ENCODE data around the gene XPNPEP3.

DNA sequence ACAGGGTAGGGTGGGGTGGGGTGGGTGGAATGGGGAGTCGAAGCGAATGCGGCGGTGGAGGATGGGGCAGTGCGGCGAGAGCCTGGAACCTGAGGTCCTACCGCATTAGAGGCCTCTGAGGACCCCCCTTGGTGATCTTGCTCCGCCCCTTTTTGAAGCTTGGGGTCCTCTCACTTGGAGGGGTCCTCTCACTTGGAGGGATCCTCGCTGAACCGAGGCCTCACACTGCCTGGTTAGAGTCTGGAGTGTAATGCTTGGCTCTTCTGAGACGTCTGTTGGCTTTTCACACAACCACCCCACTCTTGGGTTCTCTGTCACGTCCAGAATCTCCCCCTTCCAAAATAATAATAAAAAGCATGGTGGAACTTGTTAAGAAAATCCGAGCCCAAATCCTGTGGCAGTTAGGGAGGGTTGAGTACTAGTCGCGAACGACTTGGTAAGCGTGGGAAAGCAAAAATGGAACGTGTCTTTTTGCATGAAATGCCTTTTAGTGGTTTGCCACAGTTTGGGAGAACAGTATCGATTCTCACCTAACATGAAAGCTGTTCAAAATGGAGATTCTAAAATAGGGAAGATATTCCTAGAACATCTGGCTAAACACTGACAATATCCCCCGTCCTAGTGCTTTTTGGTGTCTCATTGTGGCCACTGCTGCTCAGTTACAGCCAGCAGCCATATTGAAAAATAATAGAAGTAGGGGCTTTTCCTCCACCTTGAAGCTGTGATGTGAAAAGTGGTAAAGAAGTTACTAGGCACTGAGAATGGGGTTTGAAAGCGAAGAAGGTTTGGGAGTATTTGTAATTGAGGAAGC, 95.1 kb downstream of the XPNPEP3 start:
- TF ChIP-seq, protein P1, sequence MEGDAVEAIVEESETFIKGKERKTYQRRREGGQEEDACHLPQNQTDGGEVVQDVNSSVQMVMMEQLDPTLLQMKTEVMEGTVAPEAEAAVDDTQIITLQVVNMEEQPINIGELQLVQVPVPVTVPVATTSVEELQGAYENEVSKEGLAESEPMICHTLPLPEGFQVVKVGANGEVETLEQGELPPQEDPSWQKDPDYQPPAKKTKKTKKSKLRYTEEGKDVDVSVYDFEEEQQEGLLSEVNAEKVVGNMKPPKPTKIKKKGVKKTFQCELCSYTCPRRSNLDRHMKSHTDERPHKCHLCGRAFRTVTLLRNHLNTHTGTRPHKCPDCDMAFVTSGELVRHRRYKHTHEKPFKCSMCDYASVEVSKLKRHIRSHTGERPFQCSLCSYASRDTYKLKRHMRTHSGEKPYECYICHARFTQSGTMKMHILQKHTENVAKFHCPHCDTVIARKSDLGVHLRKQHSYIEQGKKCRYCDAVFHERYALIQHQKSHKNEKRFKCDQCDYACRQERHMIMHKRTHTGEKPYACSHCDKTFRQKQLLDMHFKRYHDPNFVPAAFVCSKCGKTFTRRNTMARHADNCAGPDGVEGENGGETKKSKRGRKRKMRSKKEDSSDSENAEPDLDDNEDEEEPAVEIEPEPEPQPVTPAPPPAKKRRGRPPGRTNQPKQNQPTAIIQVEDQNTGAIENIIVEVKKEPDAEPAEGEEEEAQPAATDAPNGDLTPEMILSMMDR (conservative IDR thresholded peaks at IDR 0.05; ENCODE audit: low read depth, low read length): no peak
- TF ChIP-seq POLR2A (IDR thresholded peaks at IDR 0.05; ENCODE audit: low read depth, low read length): no peak
- no peak for TF ChIP-seq RFX5 (IDR thresholded peaks at IDR 0.05; ENCODE audit: low read depth, low read length)
- TF ChIP-seq CEBPB (IDR thresholded peaks at IDR 0.05; ENCODE audit: low read depth, low read length): no peak
- no peak for TF ChIP-seq ELK1 (IDR thresholded peaks at IDR 0.05; ENCODE audit: borderline replicate concordance, low read depth, low read length)
- no peak for TF ChIP-seq RCOR1 (IDR thresholded peaks at IDR 0.05; ENCODE audit: insufficient replicate concordance, low read length)
- TF ChIP-seq MAFK (IDR thresholded peaks at IDR 0.05; ENCODE audit: low read depth, low read length): no peak
- no peak for TF ChIP-seq MXI1 (IDR thresholded peaks at IDR 0.05; ENCODE audit: borderline replicate concordance, low read depth, low read length)
- no peak for TF ChIP-seq USF2 (IDR thresholded peaks at IDR 0.05; ENCODE audit: low read depth, low read length)
- no peak for TF ChIP-seq RAD21 (IDR thresholded peaks at IDR 0.05; ENCODE audit: low read length)
- TF ChIP-seq BHLHE40 (IDR thresholded peaks at IDR 0.05; ENCODE audit: low read depth, low read length): no peak
- TF ChIP-seq CHD1 (IDR thresholded peaks at IDR 0.05; ENCODE audit: low read depth, low read length): no peak
